GM21723 (cell line): ENCODE results near the gene MYCBPAP.

Experiments
- ATAC-seq: cut with Tn5 transposase; IDR thresholded peaks from one replicate; pipeline ENCODE4 v1.9.1; 2021; ENCODE audit warnings: mild to moderate bottlenecking, moderate library complexity; ENCODE audit not compliant: unreplicated experiment

The MYCBPAP gene

DNA sequence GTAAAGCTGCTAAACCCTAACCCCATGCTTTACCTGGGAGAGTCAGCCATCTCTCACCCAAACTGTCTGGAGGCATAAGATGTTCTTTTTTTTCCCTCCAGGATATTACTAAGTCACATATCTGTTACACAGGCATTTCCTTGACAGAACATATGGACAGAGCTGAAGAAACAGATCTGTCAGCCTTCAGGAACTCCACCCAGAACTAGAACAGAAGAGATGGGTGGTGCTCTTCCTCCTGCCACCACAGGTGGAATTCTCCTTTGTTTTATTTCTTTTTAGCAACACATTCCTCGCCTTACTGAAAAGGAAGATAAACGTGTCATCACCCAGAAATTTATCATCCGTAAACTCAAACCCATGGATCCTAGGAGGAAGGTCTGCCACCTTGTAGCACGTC lies 8.8 kb downstream of the MYCBPAP start:
- no peak for ATAC-seq

DNA sequence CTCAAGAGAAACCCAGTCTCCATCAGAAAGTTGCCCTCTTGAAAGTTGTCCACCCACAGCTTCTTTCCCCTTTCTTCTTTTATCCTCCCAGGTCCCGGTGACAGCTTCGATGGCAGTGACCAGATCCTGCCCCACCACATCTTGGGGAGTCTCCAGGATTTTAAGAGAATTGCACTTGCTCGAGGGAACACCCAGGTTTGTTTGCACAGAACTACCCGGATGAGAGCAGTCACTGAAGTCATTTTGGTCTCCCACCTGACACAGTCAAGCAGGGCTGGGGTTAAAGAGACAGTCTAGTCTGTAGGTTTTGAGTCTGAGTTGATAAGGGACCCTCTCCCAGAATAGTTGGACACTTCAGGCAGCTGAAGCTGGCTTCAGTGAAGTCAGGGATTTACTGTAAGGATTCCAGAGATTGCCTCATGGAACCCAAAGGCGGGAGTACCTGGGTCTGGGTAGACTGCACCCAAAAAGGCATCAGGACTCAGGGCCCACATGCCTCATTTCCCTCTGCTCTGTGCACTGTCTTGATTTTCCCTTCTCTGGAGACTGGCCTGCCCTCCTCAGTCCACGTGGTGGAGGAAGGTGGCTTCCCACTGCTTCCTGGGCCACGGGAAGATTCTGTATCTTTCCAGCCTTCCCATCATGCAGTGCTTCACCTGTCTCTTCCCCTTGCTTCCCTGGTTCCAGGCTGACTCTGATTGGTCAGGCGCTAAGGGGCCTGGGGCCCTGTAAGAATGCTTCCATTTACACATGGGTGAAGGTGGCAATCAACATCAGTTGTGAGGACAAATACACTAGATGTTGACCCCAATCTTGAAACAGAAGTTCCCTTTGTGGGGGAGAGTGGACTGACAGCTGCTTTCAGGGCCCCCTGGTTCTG lies 9.5 kb downstream of the MYCBPAP start:
- ATAC-seq: no peak

GRCh38 chr17:50518384-50519023 lies 10.3 kb downstream of the MYCBPAP start:
- ATAC-seq: no peak

DNA sequence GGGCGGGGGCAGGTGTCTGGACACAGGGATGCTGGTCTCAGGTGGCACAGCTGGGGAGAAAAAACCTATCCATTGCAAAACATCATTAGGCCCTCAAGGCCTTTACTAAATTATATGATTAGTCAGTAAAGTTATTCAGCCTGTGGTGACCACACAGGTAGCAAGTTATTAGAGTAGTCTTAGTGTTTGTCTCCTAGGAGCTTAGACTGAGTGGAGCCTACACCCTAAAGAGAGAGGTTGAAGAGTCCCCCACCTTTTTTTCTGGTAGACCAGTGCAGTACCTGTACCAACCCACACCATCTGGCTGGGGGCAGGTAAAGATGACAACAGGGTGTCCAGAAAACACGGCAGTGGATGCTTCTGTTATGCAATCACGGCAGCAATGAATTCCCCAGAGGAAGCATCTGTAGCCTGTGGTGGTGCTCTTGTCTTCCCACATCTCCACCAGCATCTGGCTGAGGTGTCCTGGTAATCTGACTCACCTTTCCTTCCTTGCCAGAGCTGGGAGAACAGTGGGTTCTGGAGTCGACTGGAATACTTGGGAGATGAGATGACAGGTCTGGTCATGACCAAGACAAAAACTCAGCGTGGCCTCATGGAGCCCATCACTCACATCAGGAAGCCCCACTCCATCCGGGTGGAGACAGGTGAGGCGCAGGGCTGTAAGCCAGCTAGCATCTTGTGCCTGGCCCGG lies 11.0 kb downstream of the MYCBPAP start:
- no peak for ATAC-seq

DNA sequence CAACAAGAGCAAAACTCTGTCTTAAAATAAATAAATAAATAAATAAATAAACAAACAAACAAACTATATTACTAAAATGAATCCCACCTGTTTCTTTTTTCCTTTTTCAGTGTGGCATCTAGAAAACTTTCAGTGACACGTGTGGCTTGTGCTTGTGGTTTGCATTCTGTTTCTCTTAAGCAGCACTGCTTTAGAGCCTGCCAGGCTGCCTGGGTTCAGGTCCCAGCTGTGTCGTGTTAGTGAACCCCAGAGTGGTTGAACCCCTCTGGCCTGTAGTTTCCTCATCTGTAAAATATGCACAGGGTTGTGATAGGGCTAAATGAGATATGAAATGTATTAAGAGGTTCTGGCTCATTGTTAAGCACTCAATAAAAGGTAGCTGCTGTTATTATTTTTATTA lies 12.2 kb downstream of the MYCBPAP start:
- no peak for ATAC-seq

- ATAC-seq: no peak
These were observed 13.3 kb downstream of the MYCBPAP start for GRCh38 chr17:50521514-50521913.

GRCh38 chr17:50522766-50523165 lies 14.5 kb downstream of the MYCBPAP start:
- no peak for ATAC-seq

GRCh38 chr17:50523208-50523607 lies 15.0 kb downstream of the MYCBPAP start:
- no peak for ATAC-seq

- ATAC-seq: no peak
These were observed 16.6 kb downstream of the MYCBPAP start for GRCh38 chr17:50524838-50525237.

- ATAC-seq: no peak
These were observed 19.0 kb downstream of the MYCBPAP start for GRCh38 chr17:50527155-50527762.

GRCh38 chr17:50527949-50528474 lies 19.8 kb downstream of the MYCBPAP start:
- ATAC-seq: no peak

GRCh38 chr17:50529849-50530248 lies 21.6 kb downstream of the MYCBPAP start:
- ATAC-seq: no peak

- no peak for ATAC-seq
These were observed 23.3 kb downstream of the MYCBPAP start for GRCh38 chr17:50531428-50532025.

- ATAC-seq: no peak
These were observed 24.3 kb downstream of the MYCBPAP start, which contains the start of gene EPN3 for GRCh38 chr17:50532452-50533024. Gene EPN3 (plus strand): TSS chr17:50532735. CDS start chr17:50536557, 3,822 bp downstream.

DNA sequence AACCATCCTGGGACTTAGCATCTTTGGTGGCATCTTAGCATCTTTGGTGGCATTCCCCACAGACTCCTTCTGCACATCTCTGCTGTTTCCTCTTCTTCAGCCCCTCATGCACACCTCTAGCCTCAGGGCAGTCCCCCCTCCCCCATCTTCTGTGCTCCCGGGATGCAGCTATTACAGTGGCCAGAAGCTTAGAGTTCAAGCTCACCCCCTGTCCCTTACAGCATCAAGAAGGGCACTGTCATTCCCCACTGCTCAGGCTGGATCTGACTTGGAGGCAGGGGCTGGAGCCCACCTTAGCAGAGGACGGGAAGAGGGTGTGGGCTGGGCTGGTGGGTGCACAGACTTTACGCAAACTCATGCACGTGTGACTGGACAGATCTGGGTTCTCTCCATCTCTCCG lies 24.9 kb downstream of the MYCBPAP start:
- no peak for ATAC-seq

DNA sequence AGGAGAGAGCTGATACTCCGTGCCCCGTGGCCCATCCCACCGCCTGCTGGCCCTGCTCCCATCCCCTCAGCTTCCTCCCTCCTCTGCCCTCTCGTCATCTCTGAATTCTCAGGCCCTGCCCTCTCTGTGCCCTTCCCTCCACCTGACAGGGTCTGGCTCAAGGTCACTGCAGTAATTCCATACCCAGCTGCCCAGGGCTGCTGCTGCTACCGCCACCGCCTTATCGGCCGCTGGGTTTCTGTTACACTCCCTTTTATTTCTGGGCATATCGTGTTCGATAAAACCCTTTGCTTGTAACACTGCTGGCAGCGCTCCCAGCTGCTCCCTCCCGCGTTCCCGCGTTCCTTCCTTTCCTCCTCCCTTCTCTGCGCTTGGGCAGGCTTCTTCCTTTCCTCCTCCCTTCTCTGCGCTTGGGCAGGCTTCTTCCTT lies 25.5 kb downstream of the MYCBPAP start:
- ATAC-seq: no peak

- no peak for ATAC-seq
These were observed 26.2 kb downstream of the MYCBPAP start for GRCh38 chr17:50534222-50534978.

- no peak for ATAC-seq
These were observed 26.7 kb downstream of the MYCBPAP start for GRCh38 chr17:50534979-50535326.

DNA sequence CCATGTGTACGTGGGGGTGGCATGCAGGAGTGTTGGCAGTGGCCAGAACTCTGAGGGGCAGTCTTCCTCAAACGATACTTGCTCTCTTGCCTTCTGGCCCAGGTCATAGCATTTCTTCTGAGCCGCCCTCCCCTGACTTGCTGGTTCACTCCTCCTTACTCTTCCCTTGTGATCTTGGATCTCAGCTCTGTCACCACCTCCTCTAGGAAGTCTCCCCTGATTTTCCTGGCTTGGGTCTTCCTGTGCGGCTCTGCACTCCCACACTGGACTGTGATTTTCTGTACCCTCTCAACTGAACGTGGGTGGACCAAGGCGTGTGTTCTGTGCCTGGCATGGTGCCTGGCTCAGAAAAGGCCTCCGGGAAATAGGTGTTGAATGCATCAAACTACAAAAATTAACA lies 27.2 kb downstream of the MYCBPAP start:
- ATAC-seq: no peak
